ENCODE measurements around the gene MADCAM1. TPM values are rescaled to one million over a fixed set of nuclear protein-coding genes. Genes with fewer than 3 reads are reported as not detected.

The MADCAM1 gene
- total RNA-seq = under 0.01 TPM in 1 of 2 replicates, not detected in the other

DNA sequence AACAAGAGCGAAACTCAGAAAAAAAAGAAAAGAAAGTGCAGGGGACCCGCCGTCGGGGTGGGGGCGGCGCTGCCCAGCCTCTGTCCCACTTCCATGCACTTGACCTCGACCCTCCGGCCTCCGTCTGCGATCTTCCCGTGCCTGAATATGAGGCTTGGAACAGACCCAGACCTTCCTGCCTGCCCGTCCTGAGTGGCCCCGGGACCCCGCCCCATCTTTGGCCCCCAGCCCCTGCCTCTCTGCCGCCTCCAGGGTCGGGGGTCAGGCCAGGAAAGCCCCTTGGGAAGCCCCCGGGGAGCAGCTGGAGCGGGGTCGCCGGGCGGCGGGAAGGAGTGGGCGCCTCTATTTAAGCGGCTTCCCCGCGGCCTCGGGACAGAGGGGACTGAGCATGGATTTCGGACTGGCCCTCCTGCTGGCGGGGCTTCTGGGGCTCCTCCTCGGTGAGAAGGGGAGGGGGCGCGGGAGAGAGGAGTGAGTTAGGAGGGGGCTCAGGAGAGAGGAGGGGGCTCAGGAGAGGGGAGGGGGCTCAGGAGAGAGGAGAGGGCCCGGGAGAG lies at the start of gene MADCAM1:
Gene MADCAM1 (plus strand): TSS at position 375 of the 554 bp plus-strand sequence. CDS start 14 bp downstream, at position 389.

DNA sequence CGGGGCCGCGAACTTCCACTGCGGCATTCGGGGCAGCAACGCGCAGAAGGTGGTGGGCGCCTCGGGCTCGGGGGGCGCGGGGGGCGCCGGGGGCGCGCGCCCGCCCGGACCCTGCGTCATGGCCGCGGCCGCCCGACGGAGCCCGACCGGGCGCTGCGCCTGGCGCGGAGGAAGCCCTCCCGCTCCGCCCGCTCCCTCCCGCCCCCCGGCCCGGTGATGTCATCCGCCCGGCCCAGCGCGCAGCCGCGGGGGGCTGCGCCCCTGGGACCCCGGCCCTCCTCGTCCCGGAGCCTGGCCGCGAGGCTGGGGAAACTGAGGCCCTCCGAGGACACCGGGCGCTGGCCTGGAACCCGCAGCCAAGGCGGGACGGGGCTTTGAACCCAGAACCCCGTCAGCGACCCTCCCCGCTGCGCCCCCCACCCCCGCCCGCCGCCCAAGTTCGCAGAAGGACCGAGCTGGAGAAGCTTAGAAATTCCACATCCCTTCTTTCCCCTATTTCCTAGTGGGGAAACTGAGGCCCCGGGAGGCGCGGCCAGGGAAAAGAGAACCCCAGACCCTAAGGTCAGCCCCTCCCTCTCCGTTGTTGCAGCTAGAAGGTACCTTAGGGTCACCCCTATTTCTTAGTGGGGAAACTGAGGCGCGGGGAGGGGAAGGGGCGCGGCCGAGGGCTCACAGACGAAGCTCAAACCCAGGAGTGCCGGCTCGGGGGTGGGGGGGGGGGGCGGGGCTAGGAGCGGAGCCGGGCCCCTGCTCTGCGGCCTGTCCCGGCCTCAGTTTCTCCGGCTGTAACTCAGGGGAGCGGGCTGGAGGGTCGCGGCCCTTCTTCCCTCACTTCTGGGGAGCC lies 35.2 kb upstream of the MADCAM1 start, which contains the start of gene SHC2:
Gene SHC2 (minus strand): TSS at position 157 of the 844 bp plus-strand sequence. CDS start 37 bp downstream, at position 120.

DNA sequence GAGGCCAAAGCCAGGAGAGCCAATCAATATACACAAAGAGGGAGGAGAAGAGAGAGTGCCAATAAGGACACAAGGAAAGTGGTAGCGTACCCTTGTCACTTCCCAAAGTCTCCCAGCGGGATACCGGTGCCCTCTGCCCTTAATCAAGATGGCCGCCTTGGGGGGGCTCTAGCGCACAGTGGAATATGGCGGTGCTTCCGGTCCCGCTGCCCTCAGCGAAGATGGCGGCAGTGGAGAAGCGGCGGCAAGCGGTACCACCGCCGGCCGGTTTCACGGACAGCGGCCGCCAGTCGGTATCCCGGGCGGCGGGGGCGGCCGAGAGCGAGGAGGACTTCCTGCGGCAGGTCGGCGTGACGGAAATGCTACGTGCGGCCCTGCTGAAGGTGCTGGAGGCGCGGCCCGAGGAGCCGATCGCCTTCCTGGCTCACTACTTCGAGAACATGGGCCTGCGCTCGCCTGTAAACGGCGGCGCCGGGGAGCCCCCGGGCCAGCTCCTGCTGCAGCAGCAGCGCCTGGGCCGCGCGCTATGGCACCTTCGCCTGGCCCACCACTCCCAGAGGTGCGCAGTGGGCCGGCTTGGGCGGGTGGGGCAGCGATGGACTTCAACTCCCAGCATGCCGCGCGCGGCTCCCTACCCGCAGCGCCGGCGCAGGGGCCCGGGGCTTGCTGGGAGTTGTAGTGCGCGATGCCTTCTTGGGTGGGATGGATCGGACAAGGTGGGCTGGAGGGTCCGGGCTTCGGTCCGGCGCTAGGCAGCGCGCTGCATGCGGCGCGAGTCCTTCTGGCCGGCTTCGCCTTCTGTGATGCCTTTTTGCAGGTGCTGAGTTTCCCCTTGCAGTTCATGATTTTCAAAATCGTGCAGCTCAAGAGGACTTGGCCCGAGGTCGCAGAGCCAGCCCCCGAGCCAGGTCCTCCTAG lies 11.3 kb downstream of the MADCAM1 start, which contains the start of gene TPGS1:
Gene TPGS1 (plus strand): TSS at position 212 of the 918 bp plus-strand sequence. CDS start 10 bp downstream, at position 222.

DNA sequence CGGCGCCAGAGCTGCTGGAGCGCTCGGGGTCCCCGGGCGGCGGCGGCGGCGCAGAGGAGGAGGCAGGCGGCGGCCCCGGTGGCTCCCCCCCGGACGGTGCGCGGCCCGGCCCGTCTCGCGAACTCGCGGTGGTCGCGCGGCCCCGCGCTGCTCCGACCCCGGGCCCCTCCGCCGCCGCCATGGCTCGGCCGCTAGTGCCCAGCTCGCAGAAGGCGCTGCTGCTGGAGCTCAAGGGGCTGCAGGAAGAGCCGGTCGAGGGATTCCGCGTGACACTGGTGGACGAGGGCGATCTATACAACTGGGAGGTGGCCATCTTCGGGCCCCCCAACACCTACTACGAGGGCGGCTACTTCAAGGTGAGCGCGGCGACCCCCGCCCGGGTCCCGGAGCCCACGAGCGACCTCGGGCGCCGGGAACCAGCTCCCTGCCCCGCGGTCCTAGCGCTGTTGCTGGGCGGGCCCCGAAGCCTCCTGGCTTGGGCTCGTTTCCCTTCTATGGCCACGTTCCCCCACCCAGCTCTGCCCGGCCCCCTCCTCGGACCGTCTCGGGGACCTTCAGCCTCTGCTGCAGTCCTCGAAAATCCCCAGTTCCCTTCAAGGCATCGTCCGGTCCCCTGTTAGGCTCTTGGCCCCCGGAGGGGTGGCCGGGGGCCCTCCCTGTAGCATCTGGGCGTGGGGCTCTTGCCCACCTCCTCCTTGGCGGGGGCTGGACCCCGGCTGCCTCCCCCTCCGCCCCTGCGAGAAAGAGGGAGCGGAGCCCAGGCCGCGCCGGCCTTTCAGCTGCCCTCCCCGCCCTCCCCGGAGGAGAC lies 35.7 kb downstream of the MADCAM1 start, which contains the start of gene CDC34:
Gene CDC34 (plus strand): TSS at position 8 of the 808 bp plus-strand sequence. CDS start 172 bp downstream, at position 180.

DNA sequence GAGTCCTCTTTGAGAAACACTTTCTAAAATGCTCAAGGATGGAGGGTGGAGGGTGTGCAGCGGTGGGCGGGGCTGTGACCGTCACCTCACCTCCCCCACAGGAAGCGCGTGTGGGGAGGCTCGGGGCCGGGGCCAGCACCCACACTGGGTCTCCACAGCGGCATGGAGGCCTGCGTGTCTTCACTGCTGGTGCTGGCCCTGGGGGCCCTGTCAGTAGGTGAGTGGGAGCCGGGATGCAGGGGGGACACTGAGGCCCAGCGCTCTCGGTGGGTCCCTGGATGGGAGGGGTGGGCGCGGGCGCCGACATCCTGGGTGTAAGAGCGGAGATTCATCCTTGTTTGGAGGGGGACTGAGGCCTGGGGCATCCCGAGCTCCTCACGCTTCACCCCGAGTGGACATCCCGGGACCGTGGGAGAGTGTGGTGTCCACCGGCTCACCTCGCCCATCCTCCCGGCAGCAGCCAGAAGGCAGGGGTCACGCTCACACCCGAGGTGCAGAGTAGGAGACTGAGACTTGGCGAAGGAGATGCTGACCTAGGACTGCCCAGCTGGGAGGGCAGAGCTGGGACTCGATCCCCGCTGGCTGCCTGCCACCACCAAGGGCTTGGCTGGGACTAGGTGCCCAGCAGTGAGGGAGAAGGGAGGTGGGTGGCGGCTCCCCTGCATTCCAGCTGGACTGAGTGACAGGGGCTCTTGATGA lies 47.8 kb downstream of the MADCAM1 start, which contains the start of gene GZMM:
Gene GZMM (plus strand): TSS at position 144 of the 699 bp plus-strand sequence. CDS start 19 bp downstream, at position 163.

Other genes starting within 250 kb of the MADCAM1 start
- 7.3 and 51.1 TPM in 2 replicates for gene PLPP2, start 205.1 kb upstream of the MADCAM1 start, total RNA-seq
- 18.4 and 60.6 TPM in 2 replicates for gene MIER2, start 151.7 kb upstream of the MADCAM1 start, total RNA-seq
- under 0.01 and 0.28 TPM in 2 replicates for gene C2CD4C, start 87.3 kb upstream of the MADCAM1 start, total RNA-seq
- gene SHC2, start 35.5 kb upstream of the MADCAM1 start, total RNA-seq = 0.78 and 1.8 TPM in 2 replicates
- 20.6 and 35.6 TPM in 2 replicates for gene TPGS1, start 11.0 kb downstream of the MADCAM1 start, total RNA-seq
- gene CDC34, start 35.3 kb downstream of the MADCAM1 start, total RNA-seq = 54.3 and 60.8 TPM in 2 replicates
- gene GZMM, start 47.6 kb downstream of the MADCAM1 start, total RNA-seq = not detected in 2 replicates
- 507 and 644 TPM in 2 replicates for gene BSG, start 76.1 kb downstream of the MADCAM1 start, total RNA-seq
- 1.2 and 3.5 TPM in 2 replicates for gene HCN2, start 93.4 kb downstream of the MADCAM1 start, total RNA-seq
- gene POLRMT, start 137.1 kb downstream of the MADCAM1 start, total RNA-seq = 24.3 and 37.9 TPM in 2 replicates
- gene FGF22, start 143.4 kb downstream of the MADCAM1 start, total RNA-seq = not detected in 2 replicates
- 16.6 and 29.8 TPM in 2 replicates for gene RNF126, start 166.7 kb downstream of the MADCAM1 start, total RNA-seq
- gene FSTL3, start 179.9 kb downstream of the MADCAM1 start, total RNA-seq = 189 and 372 TPM in 2 replicates
- gene PRSS57, start 199.0 kb downstream of the MADCAM1 start, total RNA-seq = not detected in 2 replicates
- 0.28 and 0.89 TPM in 2 replicates for gene PALM, start 212.4 kb downstream of the MADCAM1 start, total RNA-seq

All from smooth muscle cell of the umbilical artery (primary cell).